OCI-LY1 (cell line): ENCODE measurements around the gene DIAPH2.

Source experiments
- EZH2 ChIP-seq: fragments of 200-600 bp; sonication (generic), shearing (Covaris generic); IDR thresholded peaks from 2 replicates; pipeline ENCODE4 v1.8.0; 2017; ENCODE audit warnings: borderline replicate concordance, mixed run types, mild to moderate bottlenecking, antibody characterized with exemption, low read length, moderate library complexity, mixed read lengths
- TF ChIP-seq, protein P1 (sequence below): fragments of 200-600 bp; sonication (generic), shearing (Covaris generic); IDR thresholded peaks from 2 replicates; pipeline ENCODE4 v1.5.1; 2017; ENCODE audit warnings: mild to moderate bottlenecking, antibody characterized with exemption, low read length, moderate library complexity, mixed read lengths

DNA sequence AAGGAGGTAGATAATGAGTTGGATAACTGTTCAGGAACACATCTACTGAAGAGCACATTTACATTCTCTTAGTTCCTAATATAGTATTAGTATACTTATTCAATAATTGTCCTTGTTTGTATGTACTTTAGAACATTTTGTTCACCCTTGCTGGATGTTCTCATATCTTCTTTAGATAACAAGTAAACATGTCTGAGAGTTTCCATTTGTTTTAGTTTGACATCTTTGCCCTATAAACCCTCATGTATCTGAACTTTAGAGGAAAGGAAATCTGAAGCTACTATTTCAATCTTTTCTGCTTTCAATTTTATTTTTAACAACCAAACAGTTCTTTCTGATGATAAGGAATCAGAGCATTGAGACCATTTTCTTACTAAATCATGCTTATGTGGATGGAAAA is 717.7 kb downstream of the DIAPH2 start:
- TF ChIP-seq, protein P1, sequence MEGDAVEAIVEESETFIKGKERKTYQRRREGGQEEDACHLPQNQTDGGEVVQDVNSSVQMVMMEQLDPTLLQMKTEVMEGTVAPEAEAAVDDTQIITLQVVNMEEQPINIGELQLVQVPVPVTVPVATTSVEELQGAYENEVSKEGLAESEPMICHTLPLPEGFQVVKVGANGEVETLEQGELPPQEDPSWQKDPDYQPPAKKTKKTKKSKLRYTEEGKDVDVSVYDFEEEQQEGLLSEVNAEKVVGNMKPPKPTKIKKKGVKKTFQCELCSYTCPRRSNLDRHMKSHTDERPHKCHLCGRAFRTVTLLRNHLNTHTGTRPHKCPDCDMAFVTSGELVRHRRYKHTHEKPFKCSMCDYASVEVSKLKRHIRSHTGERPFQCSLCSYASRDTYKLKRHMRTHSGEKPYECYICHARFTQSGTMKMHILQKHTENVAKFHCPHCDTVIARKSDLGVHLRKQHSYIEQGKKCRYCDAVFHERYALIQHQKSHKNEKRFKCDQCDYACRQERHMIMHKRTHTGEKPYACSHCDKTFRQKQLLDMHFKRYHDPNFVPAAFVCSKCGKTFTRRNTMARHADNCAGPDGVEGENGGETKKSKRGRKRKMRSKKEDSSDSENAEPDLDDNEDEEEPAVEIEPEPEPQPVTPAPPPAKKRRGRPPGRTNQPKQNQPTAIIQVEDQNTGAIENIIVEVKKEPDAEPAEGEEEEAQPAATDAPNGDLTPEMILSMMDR = no peak
- no peak for TF ChIP-seq EZH2
